GM18861 (cell line): ENCODE results near the gene BBX.
"Not testable (repeated sequence)": the region's sequence is repeated elsewhere in the genome, so short reads cannot be mapped to it uniquely, and the experiment has no call there.

Source experiments
- ATAC-seq: cut with Tn5 transposase; IDR thresholded peaks from one replicate; pipeline ENCODE4 v1.9.1; 2021; ENCODE audit not compliant: unreplicated experiment

Gene BBX

GRCh38 chr3:107829185-107829584 is 306.4 kb downstream of the BBX start:
- ATAC-seq: no peak

GRCh38 chr3:107831590-107831989 is 308.8 kb downstream of the BBX start:
- ATAC-seq: no peak

DNA sequence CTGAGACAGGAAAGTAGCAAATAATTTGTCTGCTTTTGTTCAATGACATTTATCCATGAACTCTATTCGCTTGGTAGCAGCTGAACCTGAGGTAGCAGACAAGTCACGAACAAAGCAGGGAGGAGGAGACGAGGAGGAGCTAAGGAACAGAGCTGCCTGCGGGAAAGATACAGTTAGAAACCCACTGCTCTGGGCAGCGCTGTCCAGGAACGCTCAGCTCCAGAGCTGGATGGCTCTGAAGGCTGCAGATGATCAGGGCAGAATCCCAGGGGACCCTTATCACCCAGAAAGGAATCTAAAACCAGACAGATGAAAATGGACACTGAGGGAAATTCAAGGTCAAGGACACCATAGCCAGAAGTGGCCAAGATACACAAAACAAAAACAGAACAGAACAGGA is 310.3 kb downstream of the BBX start:
- ATAC-seq: no peak

DNA sequence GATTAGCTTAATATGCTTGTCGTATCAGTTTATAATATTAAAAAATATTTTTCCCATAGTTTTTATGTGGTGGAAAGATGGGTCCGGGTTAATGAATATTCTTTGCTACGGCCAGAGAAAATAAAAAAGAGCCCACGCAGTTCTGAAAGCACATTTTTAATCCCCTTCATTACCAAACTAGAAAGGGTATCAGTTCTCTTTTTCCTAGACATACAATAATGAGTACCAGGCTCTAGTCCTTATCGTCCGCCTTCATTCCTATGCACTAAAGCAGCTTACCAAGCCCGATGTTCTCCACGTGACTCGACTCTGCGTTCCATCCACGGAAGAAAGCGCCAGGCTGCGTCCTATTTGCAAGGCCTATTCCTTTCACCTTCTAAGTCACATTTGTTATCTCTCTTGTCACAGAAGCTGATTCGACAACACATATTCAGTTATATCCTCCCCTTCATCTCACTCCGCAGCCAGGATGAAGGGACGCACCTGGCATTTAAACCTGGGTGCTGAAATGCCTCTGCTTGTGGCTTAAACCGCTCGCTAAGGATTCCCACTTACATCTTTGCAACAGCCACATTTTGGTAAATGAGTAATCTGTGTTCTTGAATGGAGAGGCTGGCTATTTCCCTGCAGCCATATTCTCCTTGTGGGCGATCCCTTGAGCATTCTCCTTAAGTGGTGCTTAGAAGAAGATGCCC is 311.1 kb downstream of the BBX start:
- no peak for ATAC-seq

DNA sequence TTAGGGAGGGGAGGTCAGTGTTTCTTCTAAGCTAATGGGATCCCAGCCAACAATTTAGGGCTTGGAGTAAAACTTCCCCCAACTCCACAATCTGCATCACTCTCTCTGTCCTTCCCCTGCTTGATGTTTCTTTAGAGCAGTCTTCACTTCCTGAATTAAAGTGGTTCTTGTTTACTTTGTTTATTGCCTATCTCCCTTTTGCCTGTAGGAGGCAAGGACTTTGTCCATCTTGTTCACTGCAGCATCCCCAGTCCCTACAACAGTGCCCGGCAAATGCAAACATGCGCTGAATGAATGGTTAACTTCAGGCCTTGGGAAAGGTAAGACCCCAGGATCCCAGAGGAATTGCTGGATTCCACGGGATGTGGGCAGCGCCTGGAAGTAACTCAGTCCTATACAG is 312.2 kb downstream of the BBX start:
- ATAC-seq: not testable (repeated sequence)

DNA sequence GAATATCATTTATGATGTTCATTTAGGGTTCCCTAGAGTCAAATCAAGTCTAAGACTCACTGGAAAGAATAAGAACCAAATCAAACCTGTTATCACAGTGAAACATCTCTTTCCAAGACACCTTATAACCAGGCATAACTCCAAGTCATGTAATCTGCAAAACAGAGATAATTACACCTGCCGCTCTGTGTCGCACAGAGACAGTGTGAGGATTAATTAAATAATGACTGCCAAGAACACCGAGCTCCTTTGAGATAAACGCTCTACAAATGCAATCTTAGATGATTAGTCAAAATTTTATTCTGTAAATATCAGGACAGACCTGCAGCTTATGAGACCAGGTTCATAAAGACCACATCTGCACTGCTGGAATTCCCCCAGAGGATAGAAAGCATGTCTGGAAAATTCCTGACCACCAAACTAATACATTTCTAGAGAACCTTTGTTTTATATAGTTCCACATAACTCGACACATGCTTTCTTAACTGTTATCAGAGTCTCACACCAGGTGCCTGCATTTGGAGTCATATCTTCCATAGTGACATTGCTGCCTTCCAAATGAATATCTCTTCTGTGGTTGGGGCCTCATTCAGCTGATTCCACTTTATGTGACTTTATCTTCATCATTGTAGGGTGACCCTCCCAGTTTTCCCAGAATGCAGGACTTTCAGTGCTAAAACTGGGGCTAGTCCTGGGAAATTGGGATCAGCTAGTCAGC is 315.3 kb downstream of the BBX start:
- no peak for ATAC-seq

GRCh38 chr3:107841831-107842230 is 319.1 kb downstream of the BBX start:
- ATAC-seq: no peak

- no peak for ATAC-seq
These were observed 320.2 kb downstream of the BBX start for GRCh38 chr3:107842940-107843339.

DNA sequence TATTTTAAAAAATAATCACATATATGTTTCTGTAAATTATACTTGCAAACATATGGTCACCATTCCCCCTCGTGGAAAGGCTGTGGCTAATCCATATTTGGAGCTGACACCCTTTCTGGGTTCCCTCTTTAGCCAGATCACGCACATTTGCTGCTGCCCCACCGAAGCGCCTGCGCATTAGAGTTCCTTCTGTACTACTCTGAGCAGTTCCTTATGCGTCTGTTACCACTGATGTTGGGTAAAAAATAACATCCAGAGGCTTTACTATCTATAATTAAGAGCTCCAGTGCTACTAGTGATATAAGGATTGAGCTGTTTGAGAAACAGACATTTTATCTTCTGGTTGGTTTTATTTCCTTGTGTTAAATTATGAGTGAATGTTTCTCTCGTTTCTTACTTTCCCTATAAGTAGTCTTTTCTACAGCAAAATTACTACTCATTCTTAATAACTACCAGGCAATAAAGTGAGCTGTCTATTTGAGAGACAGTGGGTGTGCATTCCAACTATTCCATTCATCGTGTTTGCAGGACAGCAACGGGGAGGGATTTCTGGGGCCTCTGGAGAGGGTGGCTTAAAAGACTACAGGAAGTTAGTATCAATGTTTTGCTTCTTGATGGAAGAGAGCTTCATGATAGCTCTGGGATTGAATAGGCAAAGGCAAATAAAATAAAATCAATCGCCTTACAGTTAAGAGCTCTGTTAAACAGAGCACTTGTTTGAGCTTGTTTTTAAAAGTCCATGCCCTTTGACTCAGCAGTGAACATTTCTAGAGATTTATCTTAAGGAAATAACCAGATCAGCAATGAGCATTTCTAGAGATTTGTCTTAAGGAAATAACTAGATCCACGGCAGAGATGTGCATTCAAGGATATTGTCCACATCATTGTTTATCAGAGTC is 322.9 kb downstream of the BBX start:
- ATAC-seq: no peak

DNA sequence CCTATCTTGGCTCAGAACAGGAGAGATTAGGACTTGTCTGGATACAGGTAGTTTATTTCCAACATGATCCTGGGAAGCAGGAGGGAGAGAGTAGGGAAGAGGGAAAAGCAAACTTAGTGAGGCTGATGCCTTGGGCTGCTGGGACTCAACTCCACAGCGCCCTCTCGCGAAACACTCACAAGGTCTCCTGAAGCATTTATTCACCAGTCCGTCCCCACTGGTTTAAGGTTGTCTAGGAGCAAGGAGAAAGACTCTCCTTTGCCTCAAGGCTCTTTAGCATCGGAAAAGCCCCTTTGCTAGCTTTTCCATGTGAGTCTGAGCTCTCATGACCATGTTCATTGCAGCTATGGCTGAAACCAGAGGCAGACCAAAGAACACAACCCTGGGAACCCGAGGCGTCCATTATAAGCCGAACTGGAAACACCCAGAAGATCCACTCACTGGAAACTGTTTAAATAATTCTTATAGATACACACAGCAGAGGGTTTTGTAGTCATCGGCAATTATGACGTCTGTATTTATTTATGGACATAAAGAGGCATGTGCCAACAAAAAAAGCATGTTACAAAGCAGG is 323.6 kb downstream of the BBX start:
- ATAC-seq: no peak

DNA sequence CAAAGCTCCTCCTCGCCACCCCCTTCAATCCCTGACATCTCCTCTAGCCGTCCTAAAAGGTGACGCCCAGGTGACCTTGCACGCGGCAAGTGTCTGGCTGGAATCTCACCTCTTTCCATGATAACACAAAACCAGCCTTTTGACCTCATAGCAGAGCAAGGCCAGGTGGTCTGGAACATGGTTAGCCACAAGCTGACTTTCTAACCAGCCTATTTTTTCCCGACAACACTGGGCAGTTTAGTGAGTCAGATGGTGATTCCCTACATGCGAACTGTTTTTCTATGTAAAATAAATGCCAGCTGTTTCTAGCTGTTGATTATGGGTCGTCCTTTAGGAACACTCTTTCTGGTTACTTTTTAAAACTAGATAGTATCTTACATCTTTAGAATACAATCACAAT is 325.0 kb downstream of the BBX start:
- ATAC-seq: no peak

DNA sequence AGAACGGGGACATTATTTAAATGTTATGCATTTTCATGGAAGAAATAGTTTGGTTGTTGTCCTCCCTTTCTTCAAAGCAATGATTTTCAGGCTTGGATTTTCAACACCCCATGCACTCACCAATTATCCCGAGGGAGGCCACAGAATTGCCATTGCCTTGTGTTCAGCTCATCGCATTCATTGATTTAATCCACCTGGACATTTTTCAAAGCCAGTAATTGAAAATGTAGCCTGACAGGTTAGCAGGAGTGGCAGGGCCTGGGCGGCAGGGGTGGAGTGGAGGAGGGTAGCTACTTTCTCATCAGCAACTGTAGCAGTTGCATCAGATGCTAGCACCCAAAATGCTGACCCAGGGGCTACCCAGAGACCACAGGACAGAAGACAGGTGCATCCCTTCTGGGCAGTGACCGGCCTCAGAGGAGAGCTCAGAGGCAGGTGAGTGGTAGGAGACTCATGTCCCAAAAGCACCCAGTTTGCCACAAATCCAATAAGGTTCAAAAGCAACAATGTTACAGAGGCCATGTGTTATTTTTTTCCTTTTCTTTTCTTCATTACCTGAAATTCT is 325.7 kb downstream of the BBX start:
- ATAC-seq: no peak

DNA sequence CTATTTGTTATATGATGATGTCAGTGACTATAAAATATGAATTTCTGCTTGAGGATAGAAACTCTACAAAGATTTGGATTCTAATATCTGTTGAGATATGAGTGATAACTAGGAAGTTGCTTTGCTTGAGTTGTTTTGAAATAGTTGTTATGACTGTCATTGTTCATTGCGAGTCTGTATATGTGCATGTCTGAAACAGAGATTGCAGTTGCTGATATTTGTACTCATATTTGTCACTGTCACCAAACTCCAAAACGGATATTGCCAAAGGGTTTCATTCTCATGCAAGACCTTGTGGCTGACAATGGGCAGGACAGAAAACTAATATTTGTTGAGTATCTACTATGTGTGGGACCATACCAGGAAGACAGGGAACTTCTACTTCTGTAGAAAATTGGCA is 327.9 kb downstream of the BBX start:
- ATAC-seq: peak; percentile 76

GRCh38 chr3:107853821-107854220 is 331.1 kb downstream of the BBX start:
- no peak for ATAC-seq

DNA sequence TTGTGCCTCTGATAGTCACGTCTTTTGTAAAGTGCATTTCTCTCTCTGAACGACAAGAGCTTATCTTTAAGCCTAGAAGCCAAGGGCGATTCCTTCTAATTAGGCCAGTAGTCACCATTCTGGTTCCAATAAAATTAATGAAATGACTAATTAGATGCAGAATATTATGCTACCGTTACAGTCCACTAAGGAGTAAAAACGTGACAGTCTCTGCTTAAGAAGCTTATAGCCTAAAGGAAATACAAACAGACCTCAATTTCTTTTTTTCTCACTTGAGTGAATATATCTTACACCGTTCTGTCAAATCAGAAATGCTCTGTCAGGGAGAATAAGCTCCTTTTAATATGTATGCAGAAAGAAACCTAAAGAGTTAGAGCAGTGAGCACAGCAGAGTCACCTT is 332.0 kb downstream of the BBX start:
- no peak for ATAC-seq

- ATAC-seq: no peak
These were observed 332.9 kb downstream of the BBX start for GRCh38 chr3:107855710-107856109.

DNA sequence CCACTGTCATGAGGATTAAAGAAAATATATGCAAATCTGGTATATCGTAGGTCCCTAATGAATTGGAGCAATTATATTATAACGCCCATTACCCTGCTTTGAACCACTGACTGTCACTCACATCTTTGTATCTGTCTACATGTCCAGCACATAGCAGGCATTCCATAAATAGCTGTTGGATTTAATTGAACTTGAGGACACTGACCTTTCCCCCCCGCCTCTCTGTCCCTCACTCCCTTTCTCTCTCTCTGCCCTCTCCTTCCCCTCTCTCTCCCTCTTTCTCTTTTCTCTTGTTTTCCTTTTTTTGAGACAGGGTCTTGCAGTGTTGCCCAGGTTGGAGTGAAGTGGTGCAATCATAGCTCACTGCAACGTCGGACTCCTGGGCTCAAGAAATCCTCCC is 335.1 kb downstream of the BBX start:
- ATAC-seq: no peak

DNA sequence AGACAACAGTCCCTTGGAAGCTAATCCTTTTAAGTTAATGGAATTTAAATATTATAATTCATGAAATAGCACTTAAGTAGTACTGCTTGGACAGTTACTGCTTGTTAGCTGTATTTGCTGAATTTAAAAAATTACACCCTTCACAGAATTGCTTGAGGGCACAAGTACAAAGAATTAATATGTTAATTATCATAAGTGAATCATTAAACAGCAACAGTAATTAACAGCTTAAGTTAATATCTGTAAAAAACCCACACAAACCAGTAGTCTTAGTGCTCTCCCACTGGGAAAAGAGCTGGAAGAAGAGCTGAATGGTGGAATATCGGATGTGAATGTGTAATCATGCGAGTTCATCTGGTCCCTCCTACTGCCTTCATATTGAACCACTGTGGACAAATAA is 336.1 kb downstream of the BBX start:
- no peak for ATAC-seq
